GM19467 (cell line): Measurements from ENCODE around the gene ZNF280C.
"Not testable (repeated sequence)": the region's sequence is repeated elsewhere in the genome, so short reads cannot be mapped to it uniquely, and the experiment has no call there.

Source experiments
- ATAC-seq: cut with Tn5 transposase; IDR thresholded peaks from one replicate; pipeline ENCODE4 v1.9.1; 2021; ENCODE audit warnings: mild to moderate bottlenecking, moderate library complexity; ENCODE audit not compliant: unreplicated experiment

ZNF280C gene

DNA sequence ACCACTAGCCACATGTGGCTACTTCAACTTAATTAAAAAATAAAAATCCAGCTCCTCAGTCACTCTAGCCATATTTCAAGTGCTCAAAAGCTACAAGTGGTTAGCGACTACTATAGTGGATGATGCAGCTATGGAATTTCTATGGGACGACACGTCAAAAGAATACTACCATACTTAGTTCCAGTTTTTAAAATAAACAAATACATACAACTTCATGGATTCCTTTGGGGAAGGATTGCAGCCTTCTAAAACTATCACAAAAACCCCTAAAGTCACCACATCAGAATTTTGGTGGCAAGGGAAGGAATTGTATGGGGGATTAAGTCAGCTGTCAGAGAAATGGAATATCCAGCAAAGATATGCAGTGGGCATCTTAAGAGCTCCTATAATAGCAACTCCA is 6.5 kb downstream of the ZNF280C start:
- no peak for ATAC-seq

DNA sequence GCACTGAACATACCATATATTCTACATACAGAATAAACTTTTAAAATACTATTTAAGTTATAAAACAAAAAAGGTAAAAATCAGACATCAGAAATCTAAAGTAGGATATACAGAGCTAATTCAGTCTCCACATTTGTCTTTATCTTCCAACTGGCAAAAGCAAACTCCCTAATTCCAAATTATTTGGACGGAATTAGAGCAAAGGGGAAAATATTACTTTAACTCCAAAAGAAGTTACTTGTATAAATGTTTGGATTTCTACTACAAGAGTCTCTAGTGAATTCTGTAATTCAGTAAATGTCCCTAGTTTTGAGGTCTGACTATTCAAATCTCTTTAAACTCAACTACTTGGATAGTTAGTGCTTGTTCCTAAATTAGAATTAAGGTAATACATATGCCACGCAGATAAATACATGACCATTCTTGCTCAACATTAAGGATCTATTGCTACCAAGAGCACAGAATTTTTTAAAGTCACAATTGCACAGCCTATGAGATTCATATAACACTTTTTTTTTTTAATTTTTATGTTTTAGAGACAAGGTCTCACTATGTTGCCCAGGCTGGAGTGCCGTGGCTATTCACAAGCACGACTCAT is 7.3 kb downstream of the ZNF280C start:
- ATAC-seq: no peak

DNA sequence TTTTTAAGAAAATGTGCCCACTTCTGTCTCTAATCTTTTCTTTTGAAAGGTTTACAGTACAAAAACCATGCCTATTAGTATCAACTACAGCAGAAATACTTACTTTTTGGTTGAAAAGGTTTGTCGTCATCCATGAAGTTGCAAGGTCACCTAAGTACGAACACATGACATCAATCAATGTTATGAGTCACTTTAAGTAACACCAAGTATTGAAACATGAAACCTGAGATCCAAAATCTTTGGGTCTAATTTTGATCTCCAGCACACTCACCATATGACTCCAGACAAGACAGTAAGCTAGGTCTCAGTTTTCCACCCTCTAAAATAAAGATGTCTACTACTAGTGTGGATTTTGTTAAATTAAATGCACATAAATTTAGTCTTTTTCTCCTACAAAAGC is 8.4 kb downstream of the ZNF280C start:
- no peak for ATAC-seq

DNA sequence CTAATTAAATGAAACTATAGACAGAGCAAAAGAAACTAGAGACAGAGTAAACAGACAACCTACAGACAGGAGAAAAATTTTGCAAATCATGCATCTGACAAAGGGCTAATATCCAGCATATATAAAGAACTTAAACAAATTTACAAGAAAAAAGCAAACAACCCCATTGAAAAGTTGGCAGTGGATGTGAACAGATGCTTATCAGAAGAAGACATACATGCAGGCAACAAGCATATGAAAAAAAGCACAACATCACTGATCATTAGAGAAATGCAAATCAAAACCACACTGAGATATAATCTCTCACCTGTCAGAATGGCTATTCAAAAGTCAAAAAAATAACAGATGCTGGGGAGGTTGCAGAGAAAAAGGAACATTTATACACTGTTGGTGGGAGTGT is 14.8 kb downstream of the ZNF280C start:
- ATAC-seq: no peak

DNA sequence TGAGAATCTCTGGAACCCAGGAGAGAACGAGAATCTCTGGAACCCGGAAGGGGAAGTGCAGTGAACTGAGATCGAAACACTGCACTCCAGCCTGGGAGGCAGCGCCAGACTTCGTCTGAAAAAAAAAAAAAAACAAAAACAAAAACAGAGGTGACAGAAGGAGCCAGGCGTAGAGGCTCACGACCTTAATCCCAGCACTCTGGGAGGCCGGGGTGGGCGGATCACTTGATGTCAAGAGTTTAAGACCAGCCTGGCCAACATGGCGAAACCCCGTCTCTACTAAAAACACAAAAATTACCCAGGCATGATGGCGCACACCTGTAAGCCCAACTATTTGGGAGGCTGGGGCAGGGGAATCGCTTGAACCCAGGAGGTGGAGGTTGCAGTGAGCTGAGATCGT is 17.0 kb downstream of the ZNF280C start:
- ATAC-seq: no peak

DNA sequence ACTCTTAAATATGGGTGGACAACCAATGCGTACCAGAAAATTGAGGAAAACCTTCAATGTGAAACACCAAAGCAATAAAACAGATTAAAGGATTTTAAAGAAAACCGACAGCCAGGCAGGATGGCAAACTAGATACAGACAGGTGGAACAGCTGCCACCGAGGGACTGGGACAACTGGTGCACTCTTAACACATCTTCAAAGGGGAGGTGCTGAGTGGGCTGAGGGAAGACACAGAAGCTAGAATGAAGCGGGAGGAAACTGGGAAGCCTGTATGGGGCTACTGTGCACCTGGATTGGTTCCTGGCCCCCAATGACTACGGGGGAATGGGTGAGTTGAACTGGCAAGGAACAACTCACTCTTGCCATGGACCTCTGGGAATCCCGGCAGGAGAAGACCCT is 20.7 kb downstream of the ZNF280C start:
- ATAC-seq: no peak

DNA sequence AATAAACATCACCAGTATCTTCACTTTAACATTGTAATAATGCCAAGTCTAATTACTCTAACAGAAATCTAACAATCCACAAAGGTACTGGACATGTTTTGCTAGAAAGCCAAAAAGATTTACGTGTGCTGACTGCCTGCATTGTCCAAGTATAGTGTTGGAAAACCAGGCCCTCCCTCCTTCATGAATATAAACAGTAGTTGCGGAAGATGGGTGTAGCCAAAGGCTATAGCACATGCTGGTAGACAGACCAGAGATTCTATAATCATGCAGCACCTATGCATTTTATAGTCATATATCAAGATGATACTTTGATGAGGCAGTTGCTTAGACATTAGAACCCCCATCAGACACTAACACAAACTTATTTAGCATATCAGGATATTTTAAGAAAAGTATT is 22.6 kb downstream of the ZNF280C start:
- no peak for ATAC-seq

DNA sequence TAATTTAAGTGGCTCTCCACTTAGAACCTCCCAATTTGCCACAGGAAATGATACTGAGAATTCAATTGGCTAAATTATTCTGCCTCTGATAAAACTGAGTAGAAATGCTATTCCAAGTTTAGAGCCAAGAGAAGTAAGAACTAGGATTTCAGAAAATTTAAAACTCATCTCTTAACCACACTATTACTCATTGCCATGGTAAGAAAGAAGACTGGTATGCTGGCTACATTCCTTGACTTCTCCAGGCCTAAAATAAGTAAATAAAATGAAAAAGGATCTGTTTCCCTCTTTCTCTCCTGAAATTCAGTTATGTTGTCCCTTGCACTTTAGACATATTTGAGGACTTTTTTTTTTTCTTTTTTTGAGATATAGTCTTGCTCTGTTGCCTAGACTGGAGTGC is 23.3 kb downstream of the ZNF280C start:
- ATAC-seq: no peak

DNA sequence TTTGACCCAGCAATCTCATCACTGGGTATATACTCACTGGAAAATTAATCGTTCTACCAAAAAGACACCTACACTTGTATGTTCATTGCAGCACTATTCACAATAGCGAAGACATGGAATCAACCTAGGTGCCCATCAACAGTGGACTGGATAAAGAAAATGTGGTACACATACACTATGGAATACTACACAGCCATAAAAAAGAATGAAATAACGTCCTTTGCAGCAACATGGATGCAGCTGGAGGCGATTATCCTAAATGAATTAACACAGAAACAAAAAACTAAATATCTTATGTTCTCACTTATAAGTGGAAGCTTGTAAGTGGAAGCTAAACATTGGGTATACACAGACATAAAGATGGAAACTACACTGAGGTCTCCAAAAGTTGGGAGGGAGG is 37.5 kb downstream of the ZNF280C start:
- ATAC-seq: not testable (repeated sequence)

DNA sequence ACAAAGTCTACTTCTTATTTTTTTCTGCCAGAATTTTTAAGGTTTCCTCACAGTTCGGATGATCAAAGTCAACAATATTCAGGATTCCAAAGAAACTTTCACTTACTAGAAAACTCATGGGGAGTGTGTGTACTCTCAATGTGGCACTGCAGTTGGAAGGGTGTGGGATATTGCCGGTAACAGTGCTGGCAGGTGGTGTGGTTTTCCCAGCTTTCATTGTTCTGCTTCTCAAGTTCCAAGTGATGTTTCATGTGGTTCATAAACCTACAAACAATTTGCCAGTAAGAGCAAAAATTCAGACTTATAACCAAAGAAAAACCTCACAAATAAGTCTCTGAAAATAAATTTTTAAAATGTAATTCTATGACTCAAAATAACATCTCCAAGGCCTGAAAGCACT is 39.8 kb downstream of the ZNF280C start:
- no peak for ATAC-seq

DNA sequence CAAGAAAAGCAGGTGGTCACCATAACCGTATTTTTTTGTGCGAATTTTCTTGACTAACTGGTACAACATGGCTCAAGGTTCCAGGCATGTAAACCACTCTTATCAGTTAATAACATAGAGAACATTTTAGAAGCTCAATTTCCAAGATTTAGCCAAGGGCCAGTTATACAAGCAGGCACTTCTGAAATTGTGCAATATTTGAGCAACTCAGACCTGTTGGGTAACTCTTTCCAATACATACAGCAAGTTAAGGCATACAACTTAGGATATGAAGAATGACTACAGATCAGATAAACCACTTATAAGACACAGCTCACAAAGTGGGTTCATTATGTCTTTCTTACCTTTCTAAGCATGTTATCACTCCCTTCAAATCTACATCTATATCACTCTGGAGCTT is 43.9 kb downstream of the ZNF280C start:
- ATAC-seq: no peak

DNA sequence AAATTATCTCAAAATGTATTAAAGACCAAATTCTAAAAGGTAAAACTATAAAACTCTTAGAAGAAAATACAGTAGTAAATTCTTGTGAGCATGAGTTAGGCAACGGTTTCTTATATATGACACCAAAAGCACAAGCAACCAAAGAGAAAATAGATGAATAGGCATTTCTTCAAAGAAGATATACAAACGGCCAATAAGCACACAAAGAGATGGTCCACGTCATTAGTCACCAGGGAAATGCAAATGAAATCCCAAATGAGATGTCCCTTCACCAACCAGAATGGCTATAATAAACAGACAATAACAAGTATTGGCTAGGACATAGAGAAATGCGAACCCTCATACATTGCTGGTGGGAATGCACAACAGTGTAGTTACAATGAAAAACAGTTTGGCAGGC is 52.4 kb downstream of the ZNF280C start:
- no peak for ATAC-seq

DNA sequence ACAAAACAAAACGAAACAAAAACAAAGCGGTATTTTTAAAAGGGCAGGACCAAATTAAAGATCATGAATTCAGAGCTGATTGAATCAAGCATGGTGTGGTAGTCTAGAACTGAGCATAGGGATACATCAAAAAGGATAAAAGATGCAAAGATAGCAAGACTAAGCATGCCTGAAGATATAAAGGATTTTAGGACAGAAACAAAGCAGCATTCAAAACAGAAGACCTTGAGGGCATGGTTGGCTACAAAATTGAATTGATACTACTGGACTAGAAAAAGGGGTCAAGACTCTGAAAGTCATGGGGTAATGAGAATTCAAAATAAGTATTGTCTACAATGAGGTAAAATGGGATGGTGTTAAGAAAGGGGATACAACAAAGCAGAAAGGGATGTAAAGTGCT is 55.3 kb downstream of the ZNF280C start:
- no peak for ATAC-seq

DNA sequence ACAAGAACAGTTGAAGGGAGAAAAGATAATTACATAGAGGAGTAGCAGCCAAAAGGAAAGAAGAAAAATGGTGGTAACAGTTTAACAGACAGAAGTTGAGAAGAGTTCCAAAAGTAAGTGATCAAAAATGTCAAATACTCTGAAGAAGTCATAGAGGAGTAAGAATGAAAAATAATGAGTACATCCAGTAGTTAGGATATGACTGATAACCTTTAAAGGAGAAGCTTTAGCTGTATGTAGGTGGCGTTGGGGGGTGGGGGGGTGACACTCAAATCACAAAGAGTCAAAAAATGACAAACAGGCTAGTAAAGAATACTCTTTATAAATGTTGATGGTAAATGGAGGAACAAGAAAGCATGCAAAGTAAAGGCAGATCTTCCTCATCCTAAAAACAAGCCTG is 56.3 kb downstream of the ZNF280C start:
- ATAC-seq: no peak

DNA sequence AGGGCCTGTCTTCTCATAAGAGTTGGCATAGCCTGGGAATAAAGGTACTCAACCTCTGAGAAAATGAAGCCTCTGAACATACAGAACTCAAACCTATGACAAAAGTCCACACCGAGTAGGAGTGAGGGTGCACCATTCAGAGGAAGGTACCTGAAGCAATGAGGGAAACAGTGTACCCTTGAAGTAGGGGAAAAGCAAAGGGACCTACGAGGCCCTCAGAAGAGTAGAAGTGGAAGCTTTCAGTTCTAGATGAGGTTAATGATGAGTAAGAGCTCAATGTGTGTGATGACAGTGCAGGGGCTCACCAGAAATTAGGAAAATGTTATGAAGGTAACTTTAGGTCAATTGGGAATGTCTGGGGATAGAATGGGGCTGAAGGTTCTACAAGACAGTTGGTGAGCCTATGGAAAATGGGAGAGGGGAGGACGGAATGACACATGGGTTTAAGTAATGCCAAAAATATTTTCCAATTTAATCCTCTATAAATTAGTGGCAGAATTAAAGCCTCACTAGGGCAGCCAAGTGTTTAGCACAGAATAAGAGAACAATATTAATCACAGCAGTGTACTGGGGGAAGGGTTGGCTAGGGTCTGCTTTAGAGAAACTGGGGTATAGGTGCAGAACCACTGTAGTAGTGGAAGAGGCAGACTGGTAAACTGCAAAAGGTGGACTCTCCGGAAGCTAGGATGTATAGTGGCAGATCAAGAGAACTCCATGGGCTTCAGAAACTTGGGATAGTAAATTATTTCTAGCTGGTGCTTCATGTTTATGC is 57.1 kb downstream of the ZNF280C start:
- no peak for ATAC-seq

DNA sequence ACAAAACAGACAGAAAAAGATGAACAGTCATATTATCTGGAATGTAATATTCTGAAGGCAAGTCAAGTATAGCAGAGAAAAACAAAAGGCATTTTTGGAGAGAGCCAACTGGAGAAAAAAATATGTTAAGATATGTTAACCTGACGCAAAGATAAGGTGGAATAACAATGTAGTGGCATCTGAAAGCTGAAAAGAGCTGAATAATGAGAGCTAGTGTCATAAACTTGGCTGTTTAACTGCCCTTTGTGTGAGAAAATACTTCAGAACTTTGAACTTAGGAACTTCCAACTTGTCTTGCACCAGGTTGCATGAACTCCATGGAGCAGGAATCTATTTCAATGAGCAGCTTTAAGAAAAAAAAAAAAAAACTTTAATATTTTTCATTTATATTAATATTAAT is 64.1 kb downstream of the ZNF280C start:
- no peak for ATAC-seq

DNA sequence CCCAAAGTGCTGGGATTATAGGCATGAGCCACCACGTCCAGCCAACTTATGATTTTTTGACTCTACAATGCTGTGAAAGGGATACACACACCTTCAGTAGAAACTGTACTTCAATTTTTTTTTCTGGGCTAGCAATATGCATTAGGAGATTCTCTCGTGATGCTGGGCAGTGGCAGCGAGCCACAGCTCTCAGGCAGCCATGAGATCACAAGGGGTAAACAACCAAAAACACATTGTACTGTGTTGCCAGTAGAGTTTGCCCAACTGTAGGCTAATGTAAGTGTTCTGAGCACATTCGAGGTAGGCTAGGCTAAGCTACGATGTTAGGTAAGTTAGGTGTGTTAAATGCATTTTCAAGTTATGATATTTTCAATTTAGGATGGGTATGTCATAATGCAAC is 71.2 kb downstream of the ZNF280C start:
- ATAC-seq: no peak

DNA sequence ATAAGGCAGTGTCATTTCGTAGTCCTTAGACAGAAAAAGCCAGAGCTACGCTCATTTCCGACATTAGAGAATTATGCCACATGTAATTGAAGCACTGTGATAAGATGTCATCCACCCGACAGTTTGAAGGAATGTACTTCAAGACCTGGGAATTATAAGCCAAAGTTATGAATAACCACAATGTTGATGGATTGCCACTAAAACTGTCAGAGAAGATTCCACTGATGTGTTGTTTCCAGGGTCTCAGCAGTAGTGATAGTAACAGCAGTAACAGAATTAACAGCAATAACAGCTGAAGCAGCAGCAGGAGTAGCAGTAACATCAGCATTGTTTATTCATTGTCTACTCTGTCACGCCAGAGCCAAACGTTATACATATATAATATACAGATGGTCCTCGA is 72.2 kb downstream of the ZNF280C start:
- no peak for ATAC-seq

DNA sequence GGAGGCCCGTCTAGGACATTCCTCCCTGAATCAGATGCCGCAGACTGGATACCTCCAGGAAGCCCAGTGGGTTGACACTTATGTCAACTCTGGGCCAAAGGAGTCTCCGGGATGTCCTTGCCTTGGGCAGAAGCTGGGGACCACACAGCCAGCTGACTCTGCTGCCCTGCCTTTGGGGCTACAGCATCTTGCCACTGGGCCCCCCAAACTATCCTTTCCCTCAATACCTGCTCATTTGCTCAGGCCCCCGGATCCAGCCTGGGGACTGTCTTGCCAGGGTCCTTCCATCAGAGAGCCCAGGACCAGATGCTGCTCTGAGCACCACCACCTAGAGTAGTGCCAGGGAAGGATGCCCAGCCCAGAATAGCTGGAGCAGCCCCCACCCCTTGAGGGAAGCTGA is 77.9 kb downstream of the ZNF280C start:
- ATAC-seq: no peak

DNA sequence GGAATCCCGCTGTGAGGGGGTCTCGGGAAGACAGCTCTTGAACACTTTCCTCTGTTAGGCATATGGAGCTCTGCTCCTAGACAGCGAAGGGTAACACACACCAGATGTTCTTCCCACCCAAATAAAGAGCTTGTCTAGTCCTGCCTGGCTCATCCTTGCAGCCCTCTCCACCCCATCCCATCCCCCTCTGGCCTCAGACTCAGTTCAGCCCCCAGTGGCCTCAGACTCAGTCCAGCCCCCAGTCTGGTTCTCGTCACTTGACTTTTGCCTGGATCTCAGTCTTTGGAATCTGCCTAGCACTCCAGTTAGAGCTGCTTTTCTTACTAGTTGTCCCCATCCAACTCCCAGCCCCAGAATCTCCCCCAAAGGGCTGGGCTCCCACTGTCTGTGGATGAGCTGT is 82.0 kb downstream of the ZNF280C start:
- ATAC-seq: no peak

DNA sequence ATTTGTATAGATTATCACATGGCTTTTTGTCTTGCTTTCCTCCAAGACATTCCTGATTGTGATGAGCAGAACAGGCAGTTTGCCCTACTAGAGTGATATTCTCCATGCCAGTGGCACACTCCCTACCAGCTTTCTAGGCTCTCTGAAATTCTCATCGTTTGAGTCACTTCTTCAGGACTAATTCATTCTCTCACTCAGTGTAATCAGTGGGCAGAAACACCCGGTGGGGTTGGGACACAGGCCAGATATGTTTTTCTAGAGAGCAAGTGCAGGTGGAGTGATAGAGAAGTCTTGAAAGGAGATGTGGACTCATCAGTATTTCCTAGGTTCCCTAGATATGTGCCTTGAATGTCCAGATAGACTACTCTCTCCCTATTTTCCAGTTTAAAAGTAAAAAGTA is 83.8 kb downstream of the ZNF280C start:
- ATAC-seq: no peak

DNA sequence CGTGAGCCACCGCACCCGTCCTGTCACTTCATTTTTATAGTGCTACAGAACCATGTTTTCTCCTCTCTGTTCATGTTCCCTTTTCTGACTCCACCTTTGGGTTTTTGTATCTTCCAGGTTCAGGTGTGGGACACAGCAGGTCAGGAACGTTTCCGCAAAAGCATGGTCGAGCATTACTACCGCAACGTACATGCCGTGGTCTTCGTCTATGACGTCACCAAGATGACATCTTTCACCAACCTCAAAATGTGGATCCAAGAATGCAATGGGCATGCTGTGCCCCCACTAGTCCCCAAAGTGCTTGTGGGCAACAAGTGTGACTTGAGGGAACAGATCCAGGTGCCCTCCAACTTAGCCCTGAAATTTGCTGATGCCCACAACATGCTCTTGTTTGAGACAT is 84.5 kb downstream of the ZNF280C start:
- ATAC-seq: no peak
